Measurements from ENCODE around the gene TMEM178B.
"Not testable (repeated sequence)": the region's sequence is repeated elsewhere in the genome, so short reads cannot be mapped to it uniquely, and the experiment has no call there.

Gene TMEM178B

DNA sequence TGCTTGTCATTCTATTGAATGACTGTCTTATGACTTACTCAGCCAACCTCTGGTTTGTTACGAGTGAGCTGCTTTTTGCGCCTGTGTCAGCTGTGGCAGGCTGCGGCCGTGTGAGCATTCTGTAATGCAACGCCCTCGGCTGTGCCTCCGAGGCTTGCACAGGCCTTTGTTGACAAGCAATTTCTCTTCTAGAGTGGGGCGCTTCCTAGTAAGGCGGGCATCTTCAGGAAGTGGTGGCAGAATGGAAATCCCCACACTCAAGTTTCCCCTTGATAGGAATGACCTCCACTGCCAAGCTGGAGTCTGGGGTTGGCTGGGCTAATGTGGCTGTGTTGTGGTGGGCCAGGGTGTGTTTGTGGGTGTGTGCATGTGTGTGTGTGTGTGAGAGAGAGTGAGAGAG, 20.2 kb upstream of the TMEM178B start:
- TF ChIP-seq, protein P1, sequence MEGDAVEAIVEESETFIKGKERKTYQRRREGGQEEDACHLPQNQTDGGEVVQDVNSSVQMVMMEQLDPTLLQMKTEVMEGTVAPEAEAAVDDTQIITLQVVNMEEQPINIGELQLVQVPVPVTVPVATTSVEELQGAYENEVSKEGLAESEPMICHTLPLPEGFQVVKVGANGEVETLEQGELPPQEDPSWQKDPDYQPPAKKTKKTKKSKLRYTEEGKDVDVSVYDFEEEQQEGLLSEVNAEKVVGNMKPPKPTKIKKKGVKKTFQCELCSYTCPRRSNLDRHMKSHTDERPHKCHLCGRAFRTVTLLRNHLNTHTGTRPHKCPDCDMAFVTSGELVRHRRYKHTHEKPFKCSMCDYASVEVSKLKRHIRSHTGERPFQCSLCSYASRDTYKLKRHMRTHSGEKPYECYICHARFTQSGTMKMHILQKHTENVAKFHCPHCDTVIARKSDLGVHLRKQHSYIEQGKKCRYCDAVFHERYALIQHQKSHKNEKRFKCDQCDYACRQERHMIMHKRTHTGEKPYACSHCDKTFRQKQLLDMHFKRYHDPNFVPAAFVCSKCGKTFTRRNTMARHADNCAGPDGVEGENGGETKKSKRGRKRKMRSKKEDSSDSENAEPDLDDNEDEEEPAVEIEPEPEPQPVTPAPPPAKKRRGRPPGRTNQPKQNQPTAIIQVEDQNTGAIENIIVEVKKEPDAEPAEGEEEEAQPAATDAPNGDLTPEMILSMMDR (IDR thresholded peaks at IDR 0.05): no peak

DNA sequence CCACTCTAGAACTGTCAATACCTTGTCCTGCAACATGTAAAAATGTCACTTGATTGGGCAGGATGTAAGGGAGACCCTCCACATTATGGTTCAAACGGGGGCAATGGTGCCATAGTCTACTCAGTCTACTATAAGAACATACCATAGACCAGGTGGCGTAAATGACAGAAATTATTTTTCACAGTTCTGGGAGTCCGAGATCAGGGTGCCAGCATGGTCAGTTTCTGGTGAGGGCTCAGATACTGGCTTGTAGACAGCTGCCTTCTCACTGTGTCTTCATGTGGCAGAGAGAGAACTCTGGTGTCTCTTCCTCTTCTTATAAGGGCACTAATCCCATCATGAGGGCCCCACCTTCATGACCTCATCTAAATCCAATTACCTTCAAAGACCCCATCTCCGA, 18.7 kb upstream of the TMEM178B start:
- Histone ChIP-seq H3K27me3 (peaks cover 72% of the 10 kb centered on the region), H3K4me3 (ENCODE audit: low read depth in 1 of 2, low read length in 1 of 2) (no peak overlapping the region), H3K4me1 (ENCODE audit: control insufficient read depth in 1 of 2, insufficient read depth in 1 of 2, low read depth in 1 of 2, low read length in 1 of 2) (no peaks in the 10 kb centered on the region), H3K9me3 (no peaks in the 10 kb centered on the region), H3K27ac (no peak overlapping the region), H3K36me3 (no peaks in the 10 kb centered on the region)
- TF ChIP-seq, protein P1 (IDR thresholded peaks at IDR 0.05): no peak

More for the DNA sequence above, 20.2 kb upstream of the TMEM178B start:
- Histone ChIP-seq H3K27ac (no peak overlapping the region), H3K36me3 (no peaks in the 10 kb centered on the region), H3K9me3 (no peaks in the 10 kb centered on the region), H3K27me3 (peaks cover 72% of the 10 kb centered on the region), H3K4me1 (ENCODE audit: control insufficient read depth in 1 of 2, insufficient read depth in 1 of 2, low read depth in 1 of 2, low read length in 1 of 2) (no peaks in the 10 kb centered on the region), H3K4me3 (ENCODE audit: low read depth in 1 of 2, low read length in 1 of 2) (no peak overlapping the region)

- Histone ChIP-seq H3K27ac (no peak overlapping the region), H3K4me1 (ENCODE audit: control insufficient read depth in 1 of 2, insufficient read depth in 1 of 2, low read depth in 1 of 2, low read length in 1 of 2) (no peaks in the 10 kb centered on the region), H3K27me3 (peaks cover 74% of the 10 kb centered on the region), H3K4me3 (ENCODE audit: low read depth in 1 of 2, low read length in 1 of 2) (no peak overlapping the region), H3K36me3 (no peaks in the 10 kb centered on the region), H3K9me3 (no peaks in the 10 kb centered on the region)
- TF ChIP-seq, protein P1 (IDR thresholded peaks at IDR 0.05): no peak
Measured at GRCh38 chr7:141057788-141058187, 16.1 kb upstream of the TMEM178B start.

- H3K9me3 ChIP-seq; H3K36me3 ChIP-seq; H3K4me1 ChIP-seq (ENCODE audit: control insufficient read depth in 1 of 2, insufficient read depth in 1 of 2, low read depth in 1 of 2, low read length in 1 of 2); H3K27ac ChIP-seq; H3K4me3 ChIP-seq (ENCODE audit: low read depth in 1 of 2, low read length in 1 of 2): not testable (repeated sequence)
- peaks cover 51% of the 10 kb centered on the region for H3K27me3 ChIP-seq
Measured at GRCh38 chr7:141067856-141068255, 6.0 kb upstream of the TMEM178B start.

- TF ChIP-seq, protein P1 (IDR thresholded peaks at IDR 0.05): no peak
- H3K36me3 ChIP-seq: no peaks in the 10 kb centered on the region
- H3K4me3 ChIP-seq (ENCODE audit: low read depth in 1 of 2, low read length in 1 of 2): no peak overlapping the region
- peaks cover 86% of the 10 kb centered on the region for H3K27me3 ChIP-seq
- H3K27ac ChIP-seq: no peak overlapping the region
- peaks cover 0 to 21% of the 10 kb centered on the region in 2 experiments for H3K4me1 ChIP-seq (ENCODE audit: control insufficient read depth in 1 of 2, insufficient read depth in 1 of 2, low read depth in 1 of 2, low read length in 1 of 2)
- no peaks in the 10 kb centered on the region for H3K9me3 ChIP-seq
Measured at GRCh38 chr7:141071260-141071854, 2.5 kb upstream of the TMEM178B start.

DNA sequence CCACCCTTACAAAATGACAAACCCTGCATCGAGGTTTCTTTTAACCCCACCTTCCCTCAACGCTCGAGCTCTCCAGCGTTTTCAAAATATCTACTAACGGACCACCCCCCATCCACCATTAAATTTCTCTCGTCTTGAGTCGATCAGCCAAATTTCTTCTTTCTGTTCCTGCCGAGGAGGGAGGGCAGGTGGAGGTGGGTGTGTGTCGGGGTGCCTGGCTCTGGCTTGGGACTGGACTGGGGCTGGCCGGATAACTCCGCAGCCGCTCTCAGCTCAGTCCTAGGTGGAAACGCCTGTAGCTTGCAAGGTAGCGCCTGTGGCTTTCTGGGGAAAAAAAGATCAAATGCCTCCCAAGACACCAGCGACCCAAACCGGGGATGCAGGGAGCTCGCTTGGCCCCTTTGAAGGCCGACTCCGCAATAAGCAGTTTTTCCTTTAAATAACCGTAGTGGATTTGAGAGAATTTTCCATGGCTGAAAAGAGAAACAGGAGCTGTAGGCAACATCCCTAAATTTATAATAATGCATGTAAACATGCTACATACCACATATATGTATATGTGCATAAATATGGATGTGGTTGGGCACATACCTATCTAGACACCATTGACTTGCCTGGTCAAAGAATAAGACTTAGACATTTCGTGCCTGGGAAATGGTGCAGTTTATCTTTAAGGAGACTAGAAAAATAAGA, 1.9 kb upstream of the TMEM178B start:
- Histone ChIP-seq H3K36me3 (no peaks in the 10 kb centered on the region), H3K4me1 (ENCODE audit: control insufficient read depth in 1 of 2, insufficient read depth in 1 of 2, low read depth in 1 of 2, low read length in 1 of 2) (peaks cover 0 to 21% of the 10 kb centered on the region in 2 experiments), H3K27me3 (peaks cover 92% of the 10 kb centered on the region), H3K27ac (no peak overlapping the region), H3K9me3 (no peaks in the 10 kb centered on the region), H3K4me3 (ENCODE audit: low read depth in 1 of 2, low read length in 1 of 2) (no peak overlapping the region)
- TF ChIP-seq, protein P1 (IDR thresholded peaks at IDR 0.05): no peak

Measured in neutrophil (primary cell).